HCT116 (cell line): Measurements from ENCODE around the gene LYRM4. TPM values are rescaled to one million over a fixed set of nuclear protein-coding genes. Genes with fewer than 3 reads are reported as not detected.

Source experiments
- ATAC-seq: fragments of 200-7000 bp; cut with Tn5 transposase; 2 replicates; pipeline ENCODE4 v1.9.1; 2020; ENCODE audit warnings: mild to moderate bottlenecking, moderate library complexity
- BruUV-seq: library from RNA; stranded (reverse); fragments of 400-500 nt; replicated peaks from 2 replicates; lab custom pipeline; 2021; lab: Mats Ljungman, UMichigan
- CTCF ChIA-PET: fragments of 300-600 bp; sonication (Branson Sonifier 250); formaldehyde crosslinking; loops from one replicate; lab custom pipeline; 2021; ENCODE audit warnings: antibody characterized with exemption; lab: Charles Lee
- POLR2A ChIA-PET: fragments of 300-600, 350-600 bp; sonication (Branson Sonifier 250); formaldehyde crosslinking; loops from one replicate; lab custom pipeline; 2021; ENCODE audit warnings: antibody characterized with exemption; lab: Charles Lee
- RAD21 ChIA-PET, 2 experiments: fragments of 300-600 bp; sonication (Branson Sonifier 250); formaldehyde crosslinking; loops; one replicate each; lab custom pipeline; 2023; ENCODE audit warnings: low total read pairs in 2 of 2; ENCODE audit not compliant: uncharacterized antibody in 2 of 2, unreplicated experiment in 2 of 2, low non-redundant PET in 1 of 2; lab: Charles Lee
- DNase-seq: peaks from one replicate; pipeline ENCODE4 v3.0.0-alpha.2; 2010; ENCODE audit warnings: low read depth, low spot score
- H2AFZ ChIP-seq: fragments of 200-600 bp; shearing (Covaris generic), sonication (generic); 2 replicates; pipeline ENCODE4 v1.6.1; 2017; ENCODE audit warnings: low read depth, mixed run types, mixed read lengths, antibody characterized with exemption, low read length; ENCODE audit not compliant: poor library complexity, severe bottlenecking
- H3K27ac ChIP-seq: 2 replicates; pipeline ENCODE4 v1.5.1; 2012; ENCODE audit warnings: low read depth, low read length
- H3K27me3 ChIP-seq: fragments of 200-600 bp; sonication (generic); 2 replicates; pipeline ENCODE4 v1.6.1; 2016; ENCODE audit warnings: mixed run types, low read length, mixed read lengths; ENCODE audit not compliant: insufficient read depth
- H3K36me3 ChIP-seq, 2 experiments: fragments of 200-500 bp in 1 of 2; fragments of 200-600 bp in 1 of 2; sonication (Bioruptor generic) in 1 of 2; sonication (generic) in 1 of 2; 2 replicates each; pipeline versions ENCODE4 v1.5.1 to v1.6.1; 2014 to 2016; ENCODE audit warnings: low read length in 2 of 2, inconsistent platforms in 1 of 2, mixed read lengths in 1 of 2, mixed run types in 1 of 2; ENCODE audit not compliant: insufficient read depth in 2 of 2, control insufficient read depth in 1 of 2
- H3K4me1 ChIP-seq, 2 experiments: fragments of 200-600 bp in 1 of 2; sonication (generic) in 1 of 2; 2 replicates each; pipeline versions ENCODE4 v1.5.1 to v1.6.1; 2012 to 2017; ENCODE audit warnings: low read length in 2 of 2, inconsistent platforms in 1 of 2, mild to moderate bottlenecking in 1 of 2, mixed read lengths in 1 of 2, mixed run types in 1 of 2, moderate library complexity in 1 of 2; ENCODE audit not compliant: insufficient read depth in 2 of 2, control insufficient read depth in 1 of 2
- H3K4me2 ChIP-seq: fragments of 200-600 bp; sonication (generic); 2 replicates; pipeline ENCODE4 v1.6.1; 2017; ENCODE audit warnings: mixed run types, low read length, mixed read lengths
- H3K4me3 ChIP-seq, 2 experiments: fragments of 200-600 bp in 1 of 2; sonication (generic) in 1 of 2; replicated peaks in 1 of 2; 2 replicates each; pipeline ENCODE4 v1.5.1; 2011 to 2016; ENCODE audit warnings: low read length in 2 of 2, control low read depth in 1 of 2, low read depth in 1 of 2, mild to moderate bottlenecking in 1 of 2, mixed read lengths in 1 of 2, mixed run types in 1 of 2
- H3K79me2 ChIP-seq: fragments of 200-600 bp; sonication (generic); 2 replicates; pipeline ENCODE4 v1.6.1; 2017; ENCODE audit warnings: mild to moderate bottlenecking, mixed run types, low read length, moderate library complexity, mixed read lengths; ENCODE audit not compliant: insufficient read depth
- H3K9ac ChIP-seq: fragments of 200-600 bp; sonication (generic); 2 replicates; pipeline ENCODE4 v1.6.1; 2016; ENCODE audit warnings: low read length, mixed read lengths
- H3K9me2 ChIP-seq: fragments of 200-600 bp; sonication (generic), shearing (Covaris generic); 2 replicates; pipeline ENCODE4 v1.6.1; 2017; ENCODE audit warnings: mixed run types, mild to moderate bottlenecking, moderate library complexity; ENCODE audit not compliant: insufficient read depth
- H3K9me3 ChIP-seq, 2 experiments: fragments of 200-500 bp in 1 of 2; fragments of 200-600 bp in 1 of 2; sonication (Bioruptor generic) in 1 of 2; sonication (generic) in 1 of 2; 2 replicates each; pipeline ENCODE4 v1.6.1; 2014 to 2017; ENCODE audit warnings: low read length in 2 of 2, mixed read lengths in 2 of 2, inconsistent platforms in 1 of 2, low read depth in 1 of 2, mild to moderate bottlenecking in 1 of 2, mixed run types in 1 of 2, moderate library complexity in 1 of 2; ENCODE audit not compliant: control insufficient read depth in 1 of 2, insufficient read depth in 1 of 2
- H4K20me1 ChIP-seq: fragments of 200-600 bp; sonication (generic), shearing (Covaris generic); 2 replicates; pipeline ENCODE4 v1.6.1; 2017; ENCODE audit warnings: mixed run types, mild to moderate bottlenecking, moderate library complexity; ENCODE audit not compliant: insufficient read depth
- ATF3 ChIP-seq: IDR thresholded peaks from 2 replicates; pipeline ENCODE4 v1.6.1; 2012
- CBX3 ChIP-seq: IDR thresholded peaks from 2 replicates; pipeline ENCODE4 v1.6.1; 2012; ENCODE audit warnings: low read depth
- CEBPB ChIP-seq: IDR thresholded peaks from 2 replicates; pipeline ENCODE4 v1.6.1; 2012; ENCODE audit warnings: low read depth
- EGR1 ChIP-seq: IDR thresholded peaks from 2 replicates; pipeline ENCODE4 v1.6.1; 2012; ENCODE audit warnings: low read depth
- FOSL1 ChIP-seq: IDR thresholded peaks from 2 replicates; pipeline ENCODE4 v1.6.1; 2012; ENCODE audit warnings: low read depth
- JUND ChIP-seq: IDR thresholded peaks from 2 replicates; pipeline ENCODE4 v1.6.1; 2012
- MAX ChIP-seq: IDR thresholded peaks from 2 replicates; pipeline ENCODE4 v1.6.1; 2012
- POLR2A ChIP-seq: IDR thresholded peaks from 2 replicates; pipeline ENCODE4 v1.7.0; 2011; ENCODE audit warnings: borderline replicate concordance; ENCODE audit not compliant: insufficient read depth, insufficient read length; ENCODE audit errors: extremely low read depth
- RAD21 ChIP-seq: IDR thresholded peaks from 2 replicates; pipeline ENCODE4 v1.6.1; 2012; ENCODE audit warnings: low read depth, mild to moderate bottlenecking
- TCF7L2 ChIP-seq: IDR thresholded peaks from 2 replicates; pipeline ENCODE4 v1.7.0; 2011; ENCODE audit warnings: borderline replicate concordance, inconsistent platforms; ENCODE audit not compliant: insufficient read depth, insufficient read length; ENCODE audit errors: extremely low read depth
- ZBTB33 ChIP-seq: IDR thresholded peaks from 2 replicates; pipeline ENCODE4 v1.6.1; 2011; ENCODE audit warnings: mild to moderate bottlenecking, low read length, moderate library complexity; ENCODE audit not compliant: insufficient replicate concordance; ENCODE audit errors: extremely low read depth
- ZFX ChIP-seq: fragments of 450-650 bp; IDR thresholded peaks from 2 replicates; pipeline ENCODE4 v1.6.1; 2017
- ZNF274 ChIP-seq: fragments of 200-500 bp; sonication (Bioruptor generic); IDR thresholded peaks from 2 replicates; pipeline ENCODE4 v1.6.1; 2014; ENCODE audit warnings: mild to moderate bottlenecking, low read depth, low read length, inconsistent platforms
- intact Hi-C: fragments of 100-400 bp; cut with micrococcal nuclease; formaldehyde crosslinking; loops from 2 replicates; pipeline ENCODE4 v1.10.0; 2022
- total RNA-seq: library from RNA; stranded (reverse); gene quantifications from one replicate; pipeline ENCODE4 v1.2.1, GENCODE V29; 2021; ENCODE audit not compliant: unreplicated experiment

The LYRM4 gene
- total RNA-seq, 1 experiment from 2014 or later, result 30.1 TPM

GRCh38 chr6:5173810-5174209, 86.9 kb downstream of the LYRM4 start:
- no peak for TF ChIP-seq FOSL1
- TF ChIP-seq RAD21, result no peak
- no peak for TF ChIP-seq EGR1
- TF ChIP-seq ZFX, result no peak
- no peak for TF ChIP-seq ZNF274
- no peak for TF ChIP-seq CEBPB
- TF ChIP-seq MAX, result no peak
- TF ChIP-seq CBX3, result no peak
- TF ChIP-seq ATF3, result no peak
- no peak for TF ChIP-seq ZBTB33
- TF ChIP-seq TCF7L2, result no peak
- TF ChIP-seq JUND, result no peak
- TF ChIP-seq POLR2A, result no peak
- no peak overlapping the region for H3K4me2 ChIP-seq
- H3K27ac ChIP-seq, result no peak overlapping the region
- no TSS peak for BruUV-seq
- H3K9me2 ChIP-seq, result no peaks in the 10 kb centered on the region
- RAD21 ChIA-PET, result interaction anchor here in 1 of 2 experiments (0.6 kb wide), 1 partner anchor 116 kb away, joined by 4 read pairs; no protein-coding TSS in a partner anchor
- no peak overlapping the region for H3K9ac ChIP-seq
- no peak for DNase-seq
- no peaks in the 10 kb centered on the region for H3K4me1 ChIP-seq
- H2AFZ ChIP-seq, result no peak overlapping the region
- no peaks in the 10 kb centered on the region for H4K20me1 ChIP-seq
- intact Hi-C loops, result no loop called here
- no peak overlapping the region for H3K4me3 ChIP-seq
- H3K27me3 ChIP-seq, result no peaks in the 10 kb centered on the region
- POLR2A ChIA-PET, result no interaction called here
- CTCF ChIA-PET, result no interaction called here
- no peak for ATAC-seq
- no peaks in the 10 kb centered on the region for H3K36me3 ChIP-seq
- 0 out of 2 replicates have a peak, but pooled peaks cover 4% of the 10 kb centered on the region for H3K79me2 ChIP-seq
- no peaks in the 10 kb centered on the region for H3K9me3 ChIP-seq
